22Rv1 (cell line): Measurements from ENCODE around the gene SRR.

ENCODE experiments used
- H3K27ac ChIP-seq: fragments of 450-650 bp; 2 replicates; pipeline ENCODE4 v1.5.1; 2017
- ZFX ChIP-seq: fragments of 450-650 bp; IDR thresholded peaks from 2 replicates; pipeline ENCODE4 v1.6.1; 2017; ENCODE audit warnings: antibody characterized with exemption, borderline replicate concordance
- TF ChIP-seq, protein P1 (sequence below): fragments of 450-650 bp; IDR thresholded peaks from 2 replicates; pipeline ENCODE4 v1.5.1; 2017; ENCODE audit warnings: mild to moderate bottlenecking

The SRR gene

DNA sequence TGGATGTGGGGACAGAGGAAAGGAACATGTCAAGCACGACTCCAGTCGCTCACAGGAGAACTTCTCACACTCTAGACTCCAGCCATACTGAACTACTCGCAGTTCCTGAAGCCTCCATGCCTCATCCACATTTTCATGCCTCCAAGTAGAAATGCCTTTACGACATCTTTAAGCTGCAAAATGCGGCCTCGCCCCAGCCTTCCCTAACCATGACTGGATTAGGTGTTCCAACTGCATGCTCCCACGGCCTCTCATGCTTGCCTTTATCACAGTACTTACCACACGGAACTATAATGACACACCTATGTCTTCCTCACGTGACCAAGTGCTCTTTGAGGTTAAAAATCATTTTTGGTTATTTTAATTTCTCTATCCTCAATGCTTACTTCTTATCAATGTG is 24.0 kb upstream of the SRR start:
- TF ChIP-seq, protein P1, sequence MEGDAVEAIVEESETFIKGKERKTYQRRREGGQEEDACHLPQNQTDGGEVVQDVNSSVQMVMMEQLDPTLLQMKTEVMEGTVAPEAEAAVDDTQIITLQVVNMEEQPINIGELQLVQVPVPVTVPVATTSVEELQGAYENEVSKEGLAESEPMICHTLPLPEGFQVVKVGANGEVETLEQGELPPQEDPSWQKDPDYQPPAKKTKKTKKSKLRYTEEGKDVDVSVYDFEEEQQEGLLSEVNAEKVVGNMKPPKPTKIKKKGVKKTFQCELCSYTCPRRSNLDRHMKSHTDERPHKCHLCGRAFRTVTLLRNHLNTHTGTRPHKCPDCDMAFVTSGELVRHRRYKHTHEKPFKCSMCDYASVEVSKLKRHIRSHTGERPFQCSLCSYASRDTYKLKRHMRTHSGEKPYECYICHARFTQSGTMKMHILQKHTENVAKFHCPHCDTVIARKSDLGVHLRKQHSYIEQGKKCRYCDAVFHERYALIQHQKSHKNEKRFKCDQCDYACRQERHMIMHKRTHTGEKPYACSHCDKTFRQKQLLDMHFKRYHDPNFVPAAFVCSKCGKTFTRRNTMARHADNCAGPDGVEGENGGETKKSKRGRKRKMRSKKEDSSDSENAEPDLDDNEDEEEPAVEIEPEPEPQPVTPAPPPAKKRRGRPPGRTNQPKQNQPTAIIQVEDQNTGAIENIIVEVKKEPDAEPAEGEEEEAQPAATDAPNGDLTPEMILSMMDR = no peak
- TF ChIP-seq ZFX = no peak
- H3K27ac ChIP-seq = no peak overlapping the region

GRCh38 chr17:2282297-2282873 is 21.4 kb upstream of the SRR start:
- TF ChIP-seq ZFX = no peak
- TF ChIP-seq, protein P1 = peak; percentile 77
- H3K27ac ChIP-seq = no peak overlapping the region

DNA sequence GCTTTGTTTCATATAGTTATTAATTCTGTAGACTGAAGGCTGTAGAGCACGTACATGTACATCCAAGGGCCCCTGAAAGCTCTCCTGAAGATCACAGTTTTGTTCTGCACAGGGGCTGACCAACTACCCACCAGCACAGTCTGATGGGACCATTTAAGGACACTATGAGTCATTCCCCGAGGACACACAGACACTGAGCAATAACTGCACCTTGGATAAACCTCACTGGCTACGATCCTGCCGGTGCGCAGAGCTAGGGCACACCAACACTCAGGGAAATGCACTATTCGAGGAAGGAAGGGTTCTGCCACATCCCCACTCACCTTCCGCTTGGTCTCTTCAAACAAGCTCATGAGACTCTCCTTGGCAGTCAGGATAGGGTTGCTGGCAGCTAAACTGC is 20.4 kb upstream of the SRR start:
- TF ChIP-seq ZFX = no peak
- TF ChIP-seq, protein P1 = no peak
- no peak overlapping the region for H3K27ac ChIP-seq

- no peak for TF ChIP-seq ZFX
- TF ChIP-seq, protein P1 = no peak
- H3K27ac ChIP-seq = no peak overlapping the region
Observed at GRCh38 chr17:2289878-2290478, 13.8 kb upstream of the SRR start.

DNA sequence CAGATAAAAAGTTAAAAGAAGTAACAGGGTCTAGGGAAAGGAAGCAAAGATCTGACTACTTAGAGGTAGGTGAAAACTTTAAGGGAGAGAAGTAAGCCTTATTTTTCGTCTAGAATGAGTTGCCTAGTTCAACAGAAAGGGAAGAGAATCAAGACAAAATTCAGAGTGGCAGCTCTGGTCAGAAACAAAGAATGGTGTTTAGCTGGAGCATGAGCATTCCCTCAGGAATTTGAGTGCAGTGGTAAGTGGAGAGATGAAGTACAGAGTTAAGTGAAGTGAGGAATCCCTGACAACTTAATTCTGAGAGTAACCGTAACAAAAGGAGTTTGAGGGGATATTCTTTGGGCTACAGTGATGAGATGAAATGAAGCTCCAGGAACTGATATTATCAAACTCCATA is 11.7 kb upstream of the SRR start:
- no peak overlapping the region for H3K27ac ChIP-seq

DNA sequence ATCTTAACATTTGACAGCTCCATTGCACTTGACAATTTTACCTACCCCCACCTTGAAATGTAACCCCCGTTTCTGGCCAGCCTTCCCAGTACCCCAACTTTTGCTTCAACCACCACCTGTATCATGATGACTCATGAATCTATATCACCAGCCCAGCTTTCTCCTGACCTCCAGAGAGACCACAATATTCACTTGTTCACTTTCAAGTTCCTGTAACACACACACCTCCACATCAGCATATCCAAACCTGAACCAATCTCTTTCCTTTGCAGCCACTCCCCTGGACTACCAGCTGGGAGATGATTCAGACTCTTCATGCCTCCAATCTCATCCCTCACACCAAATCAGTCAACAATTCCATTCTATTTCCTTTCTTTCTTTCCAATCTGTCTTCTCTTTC is 8.2 kb upstream of the SRR start:
- TF ChIP-seq ZFX = no peak
- TF ChIP-seq, protein P1 = no peak

More for the DNA sequence above, 11.7 kb upstream of the SRR start:
- TF ChIP-seq, protein P1 = no peak
- TF ChIP-seq ZFX = no peak

GRCh38 chr17:2297023-2297422 is 6.7 kb upstream of the SRR start:
- TF ChIP-seq, protein P1 = no peak
- TF ChIP-seq ZFX = no peak

More for the DNA sequence above, 8.2 kb upstream of the SRR start:
- no peak overlapping the region for H3K27ac ChIP-seq

More at GRCh38 chr17:2297023-2297422, 6.7 kb upstream of the SRR start:
- H3K27ac ChIP-seq = no peak overlapping the region
